ENCODE results near the gene FSTL4.

FSTL4 gene

GRCh38 chr5:133514456-133514855 is 97.9 kb downstream of the FSTL4 start:
- Histone ChIP-seq H3K79me2 (ENCODE audit: insufficient read depth, low read length) (no peaks in the 10 kb centered on the region), H3K27me3 (ENCODE audit: insufficient read depth, low read length, poor library complexity) (peaks cover 11% of the 10 kb centered on the region), H3K9me3 (ENCODE audit: insufficient read depth, low read length, severe bottlenecking) (no peaks in the 10 kb centered on the region), H2AFZ (ENCODE audit: low read depth, low read length) (no peak overlapping the region), H3K4me1 (ENCODE audit: insufficient read depth, low read length) (no peaks in the 10 kb centered on the region), H3K9ac (ENCODE audit: low read depth, low read length) (no peak overlapping the region), H3K27ac (ENCODE audit: low read length) (no peak overlapping the region), H3K36me3 (ENCODE audit: insufficient read depth, low read length) (no peaks in the 10 kb centered on the region), H3K4me3 (ENCODE audit: low read depth in 1 of 2, low read length in 2 of 2) (no peak overlapping the region), H3K4me2 (ENCODE audit: insufficient read depth, low read length) (no peak overlapping the region), H4K20me1 (ENCODE audit: insufficient read depth, low read length) (no peaks in the 10 kb centered on the region)
- ATAC-seq (ENCODE audit: insufficient read depth, low read depth) (no peak), DNase-seq (no peak)
- TF ChIP-seq EZH2 (IDR thresholded peaks at IDR 0.05; ENCODE audit: borderline replicate concordance, low read depth, low read length, severe bottlenecking), result no peak

DNA sequence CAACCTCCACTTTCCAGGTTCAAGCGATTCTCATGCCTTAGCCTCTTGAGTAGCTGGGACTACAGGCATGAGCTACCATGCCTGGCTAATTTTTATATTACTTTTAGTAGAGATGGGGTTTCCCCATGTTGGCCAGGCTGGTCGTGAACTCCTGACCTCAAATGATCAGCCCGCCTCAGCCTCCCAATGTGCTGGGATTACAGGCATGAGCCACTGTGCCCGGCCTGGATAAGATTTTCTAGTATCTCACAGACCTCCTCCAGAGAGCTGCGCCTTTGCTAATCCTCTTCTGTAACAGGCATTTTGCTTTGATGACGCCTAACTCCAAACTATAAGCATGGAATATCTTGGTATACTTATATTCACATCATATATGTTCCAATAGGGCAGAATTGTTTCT is 99.4 kb downstream of the FSTL4 start:
- no peak for DNase-seq
- no peaks in the 10 kb centered on the region for H3K9me3 ChIP-seq (ENCODE audit: insufficient read depth, low read length, severe bottlenecking)

GRCh38 chr5:133511653-133512235 is 100.6 kb downstream of the FSTL4 start:
- Histone ChIP-seq H2AFZ (ENCODE audit: low read depth, low read length) (no peak overlapping the region), H3K36me3 (ENCODE audit: insufficient read depth, low read length) (no peaks in the 10 kb centered on the region), H4K20me1 (ENCODE audit: insufficient read depth, low read length) (no peaks in the 10 kb centered on the region), H3K27ac (ENCODE audit: low read length) (no peak overlapping the region), H3K9ac (ENCODE audit: low read depth, low read length) (no peak overlapping the region), H3K27me3 (ENCODE audit: insufficient read depth, low read length, poor library complexity) (peaks cover 4% of the 10 kb centered on the region), H3K4me2 (ENCODE audit: insufficient read depth, low read length) (no peak overlapping the region), H3K9me3 (ENCODE audit: insufficient read depth, low read length, severe bottlenecking) (no peaks in the 10 kb centered on the region), H3K4me1 (ENCODE audit: insufficient read depth, low read length) (no peaks in the 10 kb centered on the region), H3K4me3 (ENCODE audit: low read depth in 1 of 2, low read length in 2 of 2) (no peak overlapping the region), H3K79me2 (ENCODE audit: insufficient read depth, low read length) (no peaks in the 10 kb centered on the region)
- TF ChIP-seq EZH2 (IDR thresholded peaks at IDR 0.05; ENCODE audit: borderline replicate concordance, low read depth, low read length, severe bottlenecking), result no peak
- TF ChIP-seq, protein P1, sequence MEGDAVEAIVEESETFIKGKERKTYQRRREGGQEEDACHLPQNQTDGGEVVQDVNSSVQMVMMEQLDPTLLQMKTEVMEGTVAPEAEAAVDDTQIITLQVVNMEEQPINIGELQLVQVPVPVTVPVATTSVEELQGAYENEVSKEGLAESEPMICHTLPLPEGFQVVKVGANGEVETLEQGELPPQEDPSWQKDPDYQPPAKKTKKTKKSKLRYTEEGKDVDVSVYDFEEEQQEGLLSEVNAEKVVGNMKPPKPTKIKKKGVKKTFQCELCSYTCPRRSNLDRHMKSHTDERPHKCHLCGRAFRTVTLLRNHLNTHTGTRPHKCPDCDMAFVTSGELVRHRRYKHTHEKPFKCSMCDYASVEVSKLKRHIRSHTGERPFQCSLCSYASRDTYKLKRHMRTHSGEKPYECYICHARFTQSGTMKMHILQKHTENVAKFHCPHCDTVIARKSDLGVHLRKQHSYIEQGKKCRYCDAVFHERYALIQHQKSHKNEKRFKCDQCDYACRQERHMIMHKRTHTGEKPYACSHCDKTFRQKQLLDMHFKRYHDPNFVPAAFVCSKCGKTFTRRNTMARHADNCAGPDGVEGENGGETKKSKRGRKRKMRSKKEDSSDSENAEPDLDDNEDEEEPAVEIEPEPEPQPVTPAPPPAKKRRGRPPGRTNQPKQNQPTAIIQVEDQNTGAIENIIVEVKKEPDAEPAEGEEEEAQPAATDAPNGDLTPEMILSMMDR (IDR thresholded peaks at IDR 0.05; ENCODE audit: borderline replicate concordance, extremely low read depth, low read length, poor library complexity, severe bottlenecking), result no peak
- ATAC-seq (ENCODE audit: insufficient read depth, low read depth) (no peak), DNase-seq (no peak)

More for the DNA sequence above, 99.4 kb downstream of the FSTL4 start:
- Histone ChIP-seq H3K27me3 (ENCODE audit: insufficient read depth, low read length, poor library complexity) (peaks cover 7% of the 10 kb centered on the region), H3K4me1 (ENCODE audit: insufficient read depth, low read length) (no peaks in the 10 kb centered on the region), H3K4me3 (ENCODE audit: low read depth in 1 of 2, low read length in 2 of 2) (no peak overlapping the region), H3K79me2 (ENCODE audit: insufficient read depth, low read length) (no peaks in the 10 kb centered on the region), H3K9ac (ENCODE audit: low read depth, low read length) (no peak overlapping the region), H2AFZ (ENCODE audit: low read depth, low read length) (no peak overlapping the region), H3K36me3 (ENCODE audit: insufficient read depth, low read length) (no peaks in the 10 kb centered on the region), H3K27ac (ENCODE audit: low read length) (no peak overlapping the region), H3K4me2 (ENCODE audit: insufficient read depth, low read length) (no peak overlapping the region), H4K20me1 (ENCODE audit: insufficient read depth, low read length) (no peaks in the 10 kb centered on the region)
- TF ChIP-seq EZH2 (IDR thresholded peaks at IDR 0.05; ENCODE audit: borderline replicate concordance, low read depth, low read length, severe bottlenecking), result no peak
- TF ChIP-seq, protein P1 (IDR thresholded peaks at IDR 0.05; ENCODE audit: borderline replicate concordance, extremely low read depth, low read length, poor library complexity, severe bottlenecking), result no peak
- no peak for ATAC-seq (ENCODE audit: insufficient read depth, low read depth)

GRCh38 chr5:133510634-133511262 is 101.6 kb downstream of the FSTL4 start:
- Histone ChIP-seq H3K36me3 (ENCODE audit: insufficient read depth, low read length) (no peaks in the 10 kb centered on the region), H3K79me2 (ENCODE audit: insufficient read depth, low read length) (no peaks in the 10 kb centered on the region), H2AFZ (ENCODE audit: low read depth, low read length) (no peak overlapping the region), H3K9me3 (ENCODE audit: insufficient read depth, low read length, severe bottlenecking) (no peaks in the 10 kb centered on the region), H3K4me3 (ENCODE audit: low read depth in 1 of 2, low read length in 2 of 2) (no peak overlapping the region), H3K9ac (ENCODE audit: low read depth, low read length) (no peak overlapping the region), H3K4me2 (ENCODE audit: insufficient read depth, low read length) (no peak overlapping the region), H3K4me1 (ENCODE audit: insufficient read depth, low read length) (no peaks in the 10 kb centered on the region), H3K27me3 (ENCODE audit: insufficient read depth, low read length, poor library complexity) (peaks cover 6% of the 10 kb centered on the region), H4K20me1 (ENCODE audit: insufficient read depth, low read length) (no peaks in the 10 kb centered on the region), H3K27ac (ENCODE audit: low read length) (no peak overlapping the region)
- TF ChIP-seq, protein P1 (IDR thresholded peaks at IDR 0.05; ENCODE audit: borderline replicate concordance, extremely low read depth, low read length, poor library complexity, severe bottlenecking), result no peak
- TF ChIP-seq EZH2 (IDR thresholded peaks at IDR 0.05; ENCODE audit: borderline replicate concordance, low read depth, low read length, severe bottlenecking), result no peak
- DNase-seq (no peak), ATAC-seq (ENCODE audit: insufficient read depth, low read depth) (no peak)
